Small intestine (tissue), 7 donors: ENCODE measurements around the gene RMDN3. TPM values are rescaled to one million over a fixed set of nuclear protein-coding genes. Genes with fewer than 3 reads are reported as not detected.

ENCODE experiments used
- DNase-seq, 2 donors: peaks; one replicate each; pipeline versions ENCODE4 v3.0.0 to v3.0.0-alpha.2; 2013
- FAIRE-seq: peaks from 2 replicates; lab custom pipeline; 2012; peaks lifted over from hg19 to GRCh38; lab: Jason Lieb, UNC
- H3K27ac ChIP-seq, 3 donors: one replicate each; pipeline ENCODE4 v1.5.1; 2013; ENCODE audit warnings: low read length in 2 of 3, mild to moderate bottlenecking in 2 of 3, control low read depth in 1 of 3, inconsistent platforms in 1 of 3, low read depth in 1 of 3, moderate library complexity in 1 of 3
- H3K27me3 ChIP-seq, 3 donors: one replicate each; pipeline ENCODE4 v1.6.1; 2013; ENCODE audit warnings: low read length in 3 of 3, inconsistent platforms in 1 of 3; ENCODE audit not compliant: control insufficient read depth in 3 of 3, insufficient read depth in 3 of 3
- H3K36me3 ChIP-seq, 3 donors: one replicate each; pipeline ENCODE4 v1.6.1; 2013; ENCODE audit warnings: low read length in 3 of 3, inconsistent platforms in 1 of 3, low read depth in 1 of 3, mild to moderate bottlenecking in 1 of 3, moderate library complexity in 1 of 3; ENCODE audit not compliant: control insufficient read depth in 3 of 3, insufficient read depth in 2 of 3
- H3K4me1 ChIP-seq, 3 donors: one replicate each; pipeline ENCODE4 v1.6.1; 2013; ENCODE audit warnings: low read length in 2 of 3, inconsistent platforms in 1 of 3, low read depth in 1 of 3, mild to moderate bottlenecking in 1 of 3, moderate library complexity in 1 of 3; ENCODE audit not compliant: control insufficient read depth in 3 of 3, insufficient read depth in 2 of 3
- H3K4me3 ChIP-seq, 3 donors: one replicate each; pipeline ENCODE4 v1.5.1; 2013; ENCODE audit warnings: low read length in 3 of 3, control low read depth in 1 of 3, inconsistent platforms in 1 of 3, low read depth in 1 of 3, mild to moderate bottlenecking in 1 of 3, moderate library complexity in 1 of 3
- H3K9me3 ChIP-seq, 2 donors: one replicate each; pipeline ENCODE4 v1.6.1; 2013; ENCODE audit warnings: low read depth in 1 of 2, low read length in 1 of 2; ENCODE audit not compliant: control insufficient read depth in 2 of 2, insufficient read depth in 1 of 2
- WGBS, 3 donors: extraction: QIAGEN DNeasy Blood & Tissue Kit; methylation state at CpG; one replicate each; pipeline ENCODE4 v1.1.7; 2013; 5-methylcytosine and 5-hydroxymethylcytosine counted together
- polyA plus RNA-seq, 4 donors: library from polyadenylated mRNA; stranded (reverse) in 3 of 4; unstranded in 1 of 4; fragments of 200-250 nt in 3 of 4; fragments of 120-200 nt in 1 of 4; gene quantifications; one replicate each; pipeline versions ENCODE4 v1.2.1 to v1.2.3, GENCODE V29; 2013
- donor health status: healthy with polysubstance abuse.
- donor health status: control.
- donor health status: control.
- donor health status: Bipolar disorder and iron deficiency.
- donor health status: healthy.

Gene RMDN3
- polyA plus RNA-seq, 4 donors, result 36.6 to 80.8 (median 68.2) TPM

- Histone ChIP-seq H3K4me1 (peaks cover 4 to 55% (median 4%) of the 10 kb centered on the region in 3 donors), H3K9me3 (no peaks in the 10 kb centered on the region), H3K4me3 (no peak overlapping the region), H3K36me3 (peaks cover 10 to 83% (median 11%) of the 10 kb centered on the region in 3 donors), H3K27me3 (no peaks in the 10 kb centered on the region), H3K27ac (peak overlapping the region; percentile 60 to 84 (median 71))
- WGBS, 3 donors, result 68 to 73% (median 70%) methylated on average over 12 of the region's 12 CpGs
- FAIRE-seq (no peak), DNase-seq (peak; percentile 77 to 87)
These were observed 10.9 kb downstream of the RMDN3 start for GRCh38 chr15:40743921-40744814.

DNA sequence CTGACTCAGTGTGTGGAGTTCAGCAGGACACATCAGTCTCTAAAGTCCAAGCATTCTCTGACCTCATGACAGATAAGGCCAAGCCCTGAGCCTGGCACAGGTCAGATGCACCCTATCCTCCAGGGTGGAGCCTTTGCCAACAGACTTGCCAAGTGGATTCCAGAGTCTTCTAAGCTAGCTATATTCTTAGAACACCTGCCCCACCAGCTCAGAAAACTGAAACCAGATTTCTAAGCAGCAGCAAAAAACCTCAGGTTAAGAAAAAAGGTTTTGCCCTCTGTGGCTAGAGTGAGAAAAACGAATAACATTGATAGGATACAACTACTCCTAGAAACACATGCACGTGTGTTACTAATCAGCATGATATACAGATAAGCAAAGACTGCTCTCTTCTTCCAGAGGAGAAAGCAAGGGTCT, 11.6 kb downstream of the RMDN3 start:
- peak in 1 of 2 donors; percentile 80 for DNase-seq
- Histone ChIP-seq H3K36me3 (peaks cover 15 to 81% (median 15%) of the 10 kb centered on the region in 3 donors), H3K4me3 (no peak overlapping the region), H3K27ac (peak overlapping the region; percentile 60 to 84 (median 70)), H3K4me1 (peaks cover 4 to 50% (median 4%) of the 10 kb centered on the region in 3 donors), H3K9me3 (no peaks in the 10 kb centered on the region), H3K27me3 (no peaks in the 10 kb centered on the region)
- no peak for FAIRE-seq
- WGBS, 3 donors, result 37 to 57% (median 47%) methylated on average over 2 of the region's 2 CpGs

DNA sequence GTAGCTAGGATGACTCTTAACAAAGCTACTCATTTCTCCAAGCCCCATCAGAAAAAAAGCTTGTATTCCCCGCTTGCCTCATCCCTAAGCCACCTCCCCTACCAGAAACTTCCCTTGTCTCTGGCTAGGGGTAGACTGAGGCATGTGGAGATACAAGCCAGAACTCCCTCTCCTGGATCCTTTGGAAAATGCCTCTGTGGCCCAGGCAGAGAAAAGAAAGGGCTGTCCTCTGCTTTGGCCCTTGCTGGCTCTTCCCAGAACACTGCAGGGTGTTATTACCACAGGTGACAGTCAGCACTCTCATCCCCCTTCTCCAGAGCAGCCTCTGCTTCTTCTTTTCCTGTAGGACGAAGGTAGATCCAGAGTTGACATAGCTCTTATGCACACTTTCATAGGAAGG, 15.2 kb downstream of the RMDN3 start:
- Histone ChIP-seq H3K27ac (no peak overlapping the region), H3K27me3 (no peaks in the 10 kb centered on the region), H3K9me3 (no peaks in the 10 kb centered on the region), H3K36me3 (peaks cover 28 to 79% (median 32%) of the 10 kb centered on the region in 3 donors), H3K4me3 (no peak overlapping the region), H3K4me1 (peaks cover 0 to 22% (median 0%) of the 10 kb centered on the region in 3 donors)
- WGBS, 3 donors, result 92 to 97% (median 96%) methylated on average over 2 of the region's 2 CpGs
- DNase-seq, result no peak
- FAIRE-seq, result no peak

- 65 to 72% (median 71%) methylated on average over 2 of the region's 2 CpGs for WGBS, 3 donors
- Histone ChIP-seq H3K4me3 (no peak overlapping the region), H3K9me3 (no peaks in the 10 kb centered on the region), H3K27ac (no peak overlapping the region), H3K4me1 (peaks cover 0 to 16% (median 0%) of the 10 kb centered on the region in 3 donors), H3K27me3 (no peaks in the 10 kb centered on the region), H3K36me3 (peaks cover 30 to 75% (median 38%) of the 10 kb centered on the region in 3 donors)
- FAIRE-seq (no peak), DNase-seq (no peak)
These were observed 16.0 kb downstream of the RMDN3 start for GRCh38 chr15:40739047-40739446.

GRCh38 chr15:40737048-40737447, 18.0 kb downstream of the RMDN3 start:
- H3K4me3 ChIP-seq, result no peak overlapping the region
- no peaks in the 10 kb centered on the region for H3K27me3 ChIP-seq
- no peaks in the 10 kb centered on the region for H3K9me3 ChIP-seq
- DNase-seq (no peak), FAIRE-seq (no peak)
- no peaks in the 10 kb centered on the region for H3K4me1 ChIP-seq
- peaks cover 28 to 76% (median 36%) of the 10 kb centered on the region in 3 donors for H3K36me3 ChIP-seq
- no peak overlapping the region for H3K27ac ChIP-seq
- WGBS, 3 donors, result 81 to 90% (median 84%) methylated on average over 3 of the region's 3 CpGs

- Histone ChIP-seq H3K27ac (no peak overlapping the region), H3K27me3 (no peaks in the 10 kb centered on the region), H3K36me3 (peaks cover 28 to 74% (median 36%) of the 10 kb centered on the region in 3 donors), H3K9me3 (no peaks in the 10 kb centered on the region), H3K4me1 (no peaks in the 10 kb centered on the region), H3K4me3 (no peak overlapping the region)
- 91 to 95% (median 94%) methylated on average over 4 of the region's 4 CpGs for WGBS, 3 donors
- DNase-seq (no peak), FAIRE-seq (no peak)
These were observed 18.5 kb downstream of the RMDN3 start for GRCh38 chr15:40736575-40736974.

DNA sequence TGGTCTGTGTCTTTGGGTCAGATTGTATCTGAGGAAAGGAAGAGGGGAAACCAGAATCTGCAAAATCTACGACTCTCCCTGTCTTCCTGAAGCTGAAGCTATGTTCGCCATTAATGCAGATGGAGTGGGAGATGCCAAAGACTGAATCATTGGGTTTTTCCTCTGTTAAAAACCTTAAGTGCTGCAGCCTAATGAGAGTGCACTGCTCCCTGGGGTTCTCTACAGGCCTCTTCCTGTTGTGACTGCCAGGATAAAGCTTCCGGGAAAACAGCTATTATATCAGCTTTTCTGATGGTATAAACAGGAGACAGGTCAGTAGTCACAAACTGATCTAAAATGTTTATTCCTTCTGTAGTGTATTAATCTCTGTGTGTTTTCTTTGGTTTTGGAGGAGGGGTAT, 24.0 kb downstream of the RMDN3 start:
- no peak overlapping the region for H3K4me3 ChIP-seq
- H3K4me1 ChIP-seq, result no peaks in the 10 kb centered on the region
- H3K9me3 ChIP-seq, result no peaks in the 10 kb centered on the region
- WGBS, 3 donors, result 79 to 89% (median 80%) methylated on average over 3 of the region's 3 CpGs
- peaks cover 6 to 45% (median 13%) of the 10 kb centered on the region in 3 donors for H3K36me3 ChIP-seq
- no peaks in the 10 kb centered on the region for H3K27me3 ChIP-seq
- DNase-seq, result no peak
- no peak for FAIRE-seq
- H3K27ac ChIP-seq, result no peak overlapping the region

DNA sequence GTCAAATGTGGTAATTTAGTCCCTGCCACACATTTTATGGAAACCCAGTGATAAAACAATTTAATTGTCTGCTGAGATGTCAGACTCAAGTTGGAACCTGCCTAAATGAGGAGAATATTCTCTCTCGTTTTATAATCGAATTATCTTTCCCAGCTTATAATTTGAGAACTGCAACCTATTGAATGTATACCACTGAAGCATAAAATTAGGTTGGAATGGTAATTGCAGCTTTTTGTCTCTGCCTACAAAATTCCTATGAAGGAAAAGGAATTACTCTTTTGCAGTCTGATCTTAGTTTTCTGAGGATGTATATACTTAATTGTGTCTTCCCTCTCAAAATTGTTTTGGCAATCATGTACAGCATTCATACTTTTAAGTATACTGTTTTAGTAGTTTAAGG, 31.1 kb downstream of the RMDN3 start:
- H3K27ac ChIP-seq, result no peak overlapping the region
- H3K27me3 ChIP-seq, result no peaks in the 10 kb centered on the region
- H3K4me3 ChIP-seq, result no peak overlapping the region
- peaks cover 0 to 15% (median 0%) of the 10 kb centered on the region in 3 donors for H3K36me3 ChIP-seq
- no peaks in the 10 kb centered on the region for H3K4me1 ChIP-seq
- FAIRE-seq, result no peak
- no peaks in the 10 kb centered on the region for H3K9me3 ChIP-seq
- 83 to 92% (median 84%) methylated on average over 2 of the region's 2 CpGs for WGBS, 3 donors
- no peak for DNase-seq
